ENCODE data around the gene GLIS1. TPM values are rescaled to one million over a fixed set of nuclear protein-coding genes. Genes with fewer than 3 reads are reported as not detected.

Gene GLIS1
- total and polyA plus RNA-seq, 2 of the 8 experiments (the other 6 are each of a cell fraction or from before 2014, with no cell fraction given) = 0.15 to 0.22 TPM

DNA sequence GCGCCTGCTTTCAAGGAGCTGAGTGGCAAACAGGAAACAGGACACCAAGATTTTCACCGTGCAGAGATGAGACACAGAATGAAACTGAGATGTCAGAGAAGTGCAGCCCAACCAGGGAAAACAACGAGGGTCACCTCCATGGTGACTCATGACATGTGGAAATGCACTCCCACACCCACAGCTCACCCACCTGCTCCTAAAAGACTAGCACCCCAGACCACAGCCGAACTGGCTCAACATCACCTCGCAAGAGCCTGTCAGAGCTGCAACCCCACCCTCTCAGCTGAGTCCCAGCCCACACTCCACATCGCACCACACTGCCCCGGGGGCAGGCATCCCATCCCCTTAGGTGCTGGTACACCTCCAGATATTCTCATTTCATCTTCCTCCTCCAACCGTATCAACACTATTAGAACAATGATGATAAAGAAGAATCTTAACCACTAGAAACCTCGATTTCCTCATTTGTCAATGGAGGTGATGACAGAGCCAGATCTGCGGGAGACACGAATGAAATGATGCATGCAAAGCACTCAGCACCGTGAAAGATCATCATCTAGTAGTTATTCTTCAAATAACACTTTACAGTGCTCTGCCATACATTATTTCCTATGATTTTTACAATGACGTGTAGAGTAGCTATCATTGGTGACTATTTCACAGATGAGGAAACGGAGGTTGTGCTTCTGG, 176.5 kb downstream of the GLIS1 start (continued):
- no peak for TF ChIP-seq KDM4A (IDR thresholded peaks at IDR 0.05; ENCODE audit: low read depth, low read length, severe bottlenecking)

Data from H1 (cell line).